GM12878 (cell line): ENCODE measurements around the gene HPSE. TPM values are rescaled to one million over a fixed set of nuclear protein-coding genes. Genes with fewer than 3 reads are reported as not detected.

Experiments
- CBX3 ChIP-seq: fragments of 200-600 bp; sonication (generic); IDR thresholded peaks from 2 replicates; pipeline ENCODE4 v1.6.1; 2016; ENCODE audit warnings: low read depth, borderline replicate concordance
- CUX1 ChIP-seq: IDR thresholded peaks from 2 replicates; pipeline ENCODE4 v1.6.1; 2012; ENCODE audit warnings: improper control_type of control experiment, low read depth, low read length; ENCODE audit not compliant: insufficient replicate concordance
- POLR2AphosphoS5 ChIP-seq: IDR thresholded peaks from 2 replicates; pipeline ENCODE4 v1.6.1; 2011; ENCODE audit warnings: mild to moderate bottlenecking, low read length, inconsistent platforms
- polyA plus RNA-seq, 11 experiments: library from polyadenylated mRNA; depleted of rRNA in 4 of 11; unstranded in 6 of 11; stranded (reverse) in 5 of 11; fragments of >200 nt; fragmentation: Nextera tagmentation in 4 of 11; fragmentation: Illumina TruSeq in 1 of 11; extraction: Ambion mirVana in 4 of 11; extraction: Trizol in 1 of 11; gene quantifications; 1 replicate in 1 of 11; 2 replicates in 10 of 11; pipeline versions ENCODE4 v1.2.1 to v1.2.3, GENCODE V29; 2011 to 2016; ENCODE audit warnings: inconsistent platforms in 2 of 11, missing spikeins in 2 of 11, low read depth in 1 of 11
- total RNA-seq, 4 experiments: library from RNA; depleted of rRNA in 3 of 4; stranded (reverse); fragments of >200 nt in 3 of 4; fragmentation: Illumina TruSeq in 1 of 4; extraction: Trizol in 1 of 4; gene quantifications; 2 replicates each; pipeline versions ENCODE4 v1.2.1 to v1.2.3, GENCODE V29; 2013 to 2021
- TF ChIP-seq, protein P1 (sequence below): fragments of 450-650 bp; IDR thresholded peaks from 2 replicates; pipeline ENCODE4 v1.6.1; 2017; ENCODE audit warnings: antibody characterized with exemption, mild to moderate bottlenecking, moderate library complexity
- TF ChIP-seq, protein P2 (sequence below): fragments of 450-650 bp; conservative IDR thresholded peaks from 2 replicates; pipeline ENCODE4 v1.6.1; 2017; ENCODE audit warnings: mild to moderate bottlenecking, moderate library complexity

The HPSE gene
- total and polyA plus RNA-seq, 10 of the 15 experiments (the other 5 are each of a cell fraction or from before 2014, with no cell fraction given) = 0.16 to 0.89 (median 0.58) TPM

- peak; percentile 42 for TF ChIP-seq CUX1
- no peak for TF ChIP-seq POLR2AphosphoS5
- TF ChIP-seq, protein P1, sequence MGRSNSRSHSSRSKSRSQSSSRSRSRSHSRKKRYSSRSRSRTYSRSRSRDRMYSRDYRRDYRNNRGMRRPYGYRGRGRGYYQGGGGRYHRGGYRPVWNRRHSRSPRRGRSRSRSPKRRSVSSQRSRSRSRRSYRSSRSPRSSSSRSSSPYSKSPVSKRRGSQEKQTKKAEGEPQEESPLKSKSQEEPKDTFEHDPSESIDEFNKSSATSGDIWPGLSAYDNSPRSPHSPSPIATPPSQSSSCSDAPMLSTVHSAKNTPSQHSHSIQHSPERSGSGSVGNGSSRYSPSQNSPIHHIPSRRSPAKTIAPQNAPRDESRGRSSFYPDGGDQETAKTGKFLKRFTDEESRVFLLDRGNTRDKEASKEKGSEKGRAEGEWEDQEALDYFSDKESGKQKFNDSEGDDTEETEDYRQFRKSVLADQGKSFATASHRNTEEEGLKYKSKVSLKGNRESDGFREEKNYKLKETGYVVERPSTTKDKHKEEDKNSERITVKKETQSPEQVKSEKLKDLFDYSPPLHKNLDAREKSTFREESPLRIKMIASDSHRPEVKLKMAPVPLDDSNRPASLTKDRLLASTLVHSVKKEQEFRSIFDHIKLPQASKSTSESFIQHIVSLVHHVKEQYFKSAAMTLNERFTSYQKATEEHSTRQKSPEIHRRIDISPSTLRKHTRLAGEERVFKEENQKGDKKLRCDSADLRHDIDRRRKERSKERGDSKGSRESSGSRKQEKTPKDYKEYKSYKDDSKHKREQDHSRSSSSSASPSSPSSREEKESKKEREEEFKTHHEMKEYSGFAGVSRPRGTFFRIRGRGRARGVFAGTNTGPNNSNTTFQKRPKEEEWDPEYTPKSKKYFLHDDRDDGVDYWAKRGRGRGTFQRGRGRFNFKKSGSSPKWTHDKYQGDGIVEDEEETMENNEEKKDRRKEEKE = no peak
- no peak for TF ChIP-seq CBX3
- TF ChIP-seq, protein P2, sequence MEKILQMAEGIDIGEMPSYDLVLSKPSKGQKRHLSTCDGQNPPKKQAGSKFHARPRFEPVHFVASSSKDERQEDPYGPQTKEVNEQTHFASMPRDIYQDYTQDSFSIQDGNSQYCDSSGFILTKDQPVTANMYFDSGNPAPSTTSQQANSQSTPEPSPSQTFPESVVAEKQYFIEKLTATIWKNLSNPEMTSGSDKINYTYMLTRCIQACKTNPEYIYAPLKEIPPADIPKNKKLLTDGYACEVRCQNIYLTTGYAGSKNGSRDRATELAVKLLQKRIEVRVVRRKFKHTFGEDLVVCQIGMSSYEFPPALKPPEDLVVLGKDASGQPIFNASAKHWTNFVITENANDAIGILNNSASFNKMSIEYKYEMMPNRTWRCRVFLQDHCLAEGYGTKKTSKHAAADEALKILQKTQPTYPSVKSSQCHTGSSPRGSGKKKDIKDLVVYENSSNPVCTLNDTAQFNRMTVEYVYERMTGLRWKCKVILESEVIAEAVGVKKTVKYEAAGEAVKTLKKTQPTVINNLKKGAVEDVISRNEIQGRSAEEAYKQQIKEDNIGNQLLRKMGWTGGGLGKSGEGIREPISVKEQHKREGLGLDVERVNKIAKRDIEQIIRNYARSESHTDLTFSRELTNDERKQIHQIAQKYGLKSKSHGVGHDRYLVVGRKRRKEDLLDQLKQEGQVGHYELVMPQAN = no peak
Measured at GRCh38 chr4:83282049-83282535, 52.6 kb downstream of the HPSE start (continued).
